Neural progenitor cell (in vitro differentiated cells): ENCODE data around the gene MYL3. TPM values are rescaled to one million over a fixed set of nuclear protein-coding genes. Genes with fewer than 3 reads are reported as not detected.

ENCODE experiments used
- DNase-seq: peaks from one replicate; pipeline ENCODE4 v3.0.0-alpha.2; 2016; ENCODE audit warnings: low spot score
- H2AFZ ChIP-seq: fragments of 200-600 bp; sonication (generic); replicated peaks from 2 replicates; pipeline ENCODE4 v1.6.1; 2016; ENCODE audit warnings: antibody characterized with exemption
- H3F3A ChIP-seq: fragments of 200-600 bp; sonication (generic); 2 replicates; pipeline ENCODE4 v1.6.1; 2016; ENCODE audit warnings: antibody characterized with exemption, low read depth
- H3K27ac ChIP-seq: fragments of 200-600 bp; sonication (generic); 2 replicates; pipeline ENCODE4 v1.5.1; 2016; ENCODE audit warnings: mild to moderate bottlenecking
- H3K27me3 ChIP-seq: fragments of 200-600 bp; sonication (generic); 2 replicates; pipeline ENCODE4 v1.6.1; 2016; ENCODE audit warnings: mild to moderate bottlenecking, moderate library complexity
- H3K36me3 ChIP-seq: fragments of 200-600 bp; sonication (generic); 2 replicates; pipeline ENCODE4 v1.5.1; 2016
- H3K4me1 ChIP-seq: fragments of 200-600 bp; sonication (generic); 2 replicates; pipeline ENCODE4 v1.6.1; 2016; ENCODE audit warnings: mixed run types
- H3K4me2 ChIP-seq: fragments of 200-600 bp; sonication (generic); 2 replicates; pipeline ENCODE4 v1.6.1; 2016
- H3K4me3 ChIP-seq: fragments of 200-600 bp; sonication (generic); 2 replicates; pipeline ENCODE4 v1.5.1; 2016
- H3K79me2 ChIP-seq: fragments of 200-600 bp; sonication (generic); 2 replicates; pipeline ENCODE4 v1.6.1; 2016; ENCODE audit warnings: low read depth
- H3K9ac ChIP-seq: fragments of 200-600 bp; sonication (generic); 2 replicates; pipeline ENCODE4 v1.6.1; 2016
- H3K9me3 ChIP-seq: fragments of 200-600 bp; sonication (generic); 2 replicates; pipeline ENCODE4 v1.5.1; 2016; ENCODE audit warnings: low read depth
- H4K20me1 ChIP-seq: fragments of 200-600 bp; sonication (generic); 2 replicates; pipeline ENCODE4 v1.6.1; 2016; ENCODE audit warnings: low read depth
- H3K27ac Mint-ChIP-seq: 3 replicates; pipeline ENCODE4 v1.8.0; 2021; ENCODE audit warnings: mixed read lengths
- H3K27me3 Mint-ChIP-seq: 2 replicates; pipeline ENCODE4 v1.8.0; 2022; ENCODE audit warnings: low read depth, mild to moderate bottlenecking, inconsistent platforms, moderate library complexity, mixed read lengths; ENCODE audit not compliant: insufficient read depth
- H3K36me3 Mint-ChIP-seq: 3 replicates; pipeline ENCODE4 v1.8.0; 2021; ENCODE audit warnings: mixed read lengths
- H3K4me1 Mint-ChIP-seq: 3 replicates; pipeline ENCODE4 v1.8.0; 2021; ENCODE audit warnings: mixed read lengths
- H3K4me3 Mint-ChIP-seq: 3 replicates; pipeline ENCODE4 v1.8.0; 2021; ENCODE audit warnings: mild to moderate bottlenecking, moderate library complexity, mixed read lengths
- H3K9me3 Mint-ChIP-seq: 3 replicates; pipeline ENCODE4 v1.8.0; 2020; ENCODE audit warnings: mixed read lengths
- CTCF ChIP-seq: fragments of 200-600 bp; sonication (generic); IDR thresholded peaks from 2 replicates; pipeline ENCODE4 v1.5.1; 2017; ENCODE audit warnings: antibody characterized with exemption, mild to moderate bottlenecking
- EZH2 ChIP-seq: fragments of 200-600 bp; sonication (generic); IDR thresholded peaks from 2 replicates; pipeline ENCODE4 v1.6.1; 2017; ENCODE audit warnings: antibody characterized with exemption, mild to moderate bottlenecking, moderate library complexity
- EZH2phosphoT487 ChIP-seq: fragments of 200-600 bp; sonication (generic); IDR thresholded peaks from 2 replicates; pipeline ENCODE4 v1.6.1; 2017; ENCODE audit warnings: antibody characterized with exemption
- total RNA-seq: library from RNA; depleted of rRNA; stranded (reverse); fragments of >200 nt; gene quantifications from 2 replicates; pipeline ENCODE4 v1.2.3, GENCODE V29; 2015; ENCODE audit warnings: low replicate concordance

MYL3 gene
- total RNA-seq, 1 donor from 2014 or later, result not detected

GRCh38 chr3:46845860-46846623, 17.2 kb downstream of the MYL3 start:
- TF ChIP-seq CTCF (peak; percentile 53), EZH2phosphoT487 (no peak)
- Histone ChIP-seq H3K27me3 (no peaks in the 10 kb centered on the region), H3K79me2 (no peaks in the 10 kb centered on the region), H2AFZ (peak overlapping the region; percentile 78), H4K20me1 (no peaks in the 10 kb centered on the region), H3K9me3 (peaks cover 13% of the 10 kb centered on the region), H3K4me3 (peak overlapping the region; percentile 25), H3F3A (peaks cover 7% of the 10 kb centered on the region), H3K27ac (no peak overlapping the region), H3K4me1 (peaks cover 4% of the 10 kb centered on the region), H3K36me3 (no peaks in the 10 kb centered on the region), H3K4me2 (peak overlapping the region; percentile 57), H3K9ac (no peak overlapping the region)
- peaks cover 23% of the 10 kb centered on the region for H3K4me1 Mint-ChIP-seq
- H3K27ac Mint-ChIP-seq, result no peak overlapping the region
- peaks cover 6% of the 10 kb centered on the region for H3K27me3 Mint-ChIP-seq
- H3K36me3 Mint-ChIP-seq, result no peaks in the 10 kb centered on the region
- H3K9me3 Mint-ChIP-seq, result peaks cover 8% of the 10 kb centered on the region
- peak; percentile 81 for DNase-seq
- no peak overlapping the region for H3K4me3 Mint-ChIP-seq

- Histone ChIP-seq H4K20me1 (no peaks in the 10 kb centered on the region), H3K9me3 (peaks cover 18% of the 10 kb centered on the region), H3K9ac (no peak overlapping the region), H3K4me3 (peak overlapping the region; percentile 25), H3F3A (peaks cover 7% of the 10 kb centered on the region), H3K4me1 (peaks cover 4% of the 10 kb centered on the region), H3K4me2 (peak overlapping the region; percentile 57), H3K27ac (no peak overlapping the region), H2AFZ (peak overlapping the region; percentile 78), H3K27me3 (no peaks in the 10 kb centered on the region), H3K36me3 (no peaks in the 10 kb centered on the region), H3K79me2 (no peaks in the 10 kb centered on the region)
- H3K9me3 Mint-ChIP-seq, result peaks cover 13% of the 10 kb centered on the region
- H3K4me1 Mint-ChIP-seq, result peaks cover 23% of the 10 kb centered on the region
- H3K4me3 Mint-ChIP-seq, result no peak overlapping the region
- no peaks in the 10 kb centered on the region for H3K36me3 Mint-ChIP-seq
- H3K27me3 Mint-ChIP-seq, result peaks cover 5% of the 10 kb centered on the region
- peak; percentile 53 for DNase-seq
- H3K27ac Mint-ChIP-seq, result no peak overlapping the region
- TF ChIP-seq EZH2 (no peak), CTCF (no peak), EZH2phosphoT487 (no peak)
Observed at GRCh38 chr3:46845397-46845859, 17.8 kb downstream of the MYL3 start.

GRCh38 chr3:46844881-46845312, 18.3 kb downstream of the MYL3 start:
- Histone ChIP-seq H3F3A (peaks cover 7% of the 10 kb centered on the region), H4K20me1 (no peaks in the 10 kb centered on the region), H3K27me3 (no peaks in the 10 kb centered on the region), H3K4me1 (peaks cover 4% of the 10 kb centered on the region), H3K27ac (no peak overlapping the region), H3K4me2 (peak overlapping the region; percentile 57), H3K9me3 (peaks cover 18% of the 10 kb centered on the region), H2AFZ (peak overlapping the region; percentile 78), H3K9ac (no peak overlapping the region), H3K4me3 (peak overlapping the region; percentile 25), H3K79me2 (no peaks in the 10 kb centered on the region), H3K36me3 (no peaks in the 10 kb centered on the region)
- Mint-ChIP-seq H3K9me3 (peaks cover 18% of the 10 kb centered on the region), H3K27ac (peak overlapping the region; percentile 79), H3K27me3 (no peaks in the 10 kb centered on the region), H3K4me1 (peaks cover 23% of the 10 kb centered on the region), H3K36me3 (no peaks in the 10 kb centered on the region), H3K4me3 (no peak overlapping the region)
- DNase-seq, result peak; percentile 44
- TF ChIP-seq EZH2phosphoT487 (no peak), EZH2 (no peak), CTCF (no peak)
